ENCODE results near the gene MTG2.
A peak's percentile ranks its signal among the peaks of the same experiment; 100 is the strongest.

The MTG2 gene

DNA sequence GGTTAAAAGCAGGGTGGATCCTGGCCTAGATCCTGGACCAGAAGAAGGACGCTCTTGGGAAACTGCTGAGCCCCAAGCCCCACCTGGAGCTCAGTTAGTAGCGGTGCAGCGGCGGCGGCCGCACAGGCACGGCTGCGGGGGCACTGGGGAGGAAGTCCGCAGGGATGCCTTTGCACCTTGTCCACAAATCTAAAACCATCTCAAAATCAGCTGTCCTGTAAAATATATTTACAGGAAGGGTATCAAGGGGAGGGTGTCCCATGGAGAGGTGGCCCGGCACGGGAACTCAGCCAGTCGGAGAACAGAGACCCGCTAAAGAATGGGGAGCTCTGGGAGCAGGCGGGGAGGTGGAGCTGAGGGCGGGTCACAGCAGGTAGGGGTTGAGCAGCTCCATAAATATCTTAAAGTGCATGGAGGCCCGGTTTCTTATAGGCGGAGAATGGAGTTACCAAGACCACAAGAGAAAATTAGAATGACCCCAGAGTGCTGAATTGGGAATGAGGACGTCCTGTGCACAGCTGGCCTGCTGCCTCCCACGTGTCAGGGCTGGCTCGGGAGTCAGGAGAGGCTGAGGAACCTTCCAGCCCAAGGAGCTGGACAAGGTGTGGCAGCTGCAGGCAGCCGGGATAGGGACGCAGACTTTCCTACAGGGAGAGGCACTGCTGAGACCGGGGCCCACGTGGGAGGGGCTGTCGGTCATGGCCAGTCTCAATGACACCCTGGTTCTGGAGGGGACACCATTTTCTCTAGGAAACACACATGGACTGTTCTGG is 8.0 kb downstream of the MTG2 start:
- Histone ChIP-seq H2AFZ (ENCODE audit: low read depth, low read length) (no peak overlapping the region), H2AK5ac (ENCODE audit: low read length, severe bottlenecking) (no peak overlapping the region), H3K23ac (ENCODE audit: low read length in 2 of 2) (no peak overlapping the region), H4K8ac (ENCODE audit: low read length) (no peak overlapping the region), H3K14ac (ENCODE audit: low read length in 2 of 2) (no peak overlapping the region), H3K9ac (ENCODE audit: low read length) (no peak overlapping the region), H3K79me1 (replicated peaks; ENCODE audit: low read length, poor library complexity, severe bottlenecking) (peaks cover 36% of the 10 kb centered on the region), H3K27me3 (ENCODE audit: control insufficient read depth in 1 of 2, insufficient read depth in 1 of 2, low read length in 2 of 2) (no peaks in the 10 kb centered on the region), H4K91ac (ENCODE audit: low read length) (no peak overlapping the region), H3K4me3 (ENCODE audit: insufficient read depth in 1 of 2, low read depth in 1 of 2, low read length in 2 of 2) (peak overlapping the region in 1 of 2 experiments; percentile 1), H2BK12ac (ENCODE audit: low read length in 2 of 2) (no peak overlapping the region), H3K4me2 (ENCODE audit: low read length, poor library complexity, severe bottlenecking) (no peak overlapping the region), H2BK5ac (ENCODE audit: low read depth, low read length, poor library complexity, severe bottlenecking) (no peak overlapping the region), H3K9me3 (ENCODE audit: control insufficient read depth, low read length) (no peaks in the 10 kb centered on the region), H3K27ac (ENCODE audit: low read length, poor library complexity, severe bottlenecking) (no peak overlapping the region), H3K18ac (ENCODE audit: low read depth in 1 of 2, low read length in 2 of 2) (no peak overlapping the region), H2BK15ac (ENCODE audit: low read depth, poor library complexity, severe bottlenecking) (no peak overlapping the region), H3K36me3 (ENCODE audit: control insufficient read depth in 1 of 2, insufficient read depth in 2 of 2, low read depth in 1 of 2, low read length in 2 of 2) (peaks cover 31 to 38% of the 10 kb centered on the region in 2 experiments), H3K4me1 (ENCODE audit: control insufficient read depth, insufficient read depth, low read depth, low read length) (peaks cover 8% of the 10 kb centered on the region), H2BK120ac (ENCODE audit: low read depth, low read length) (no peak overlapping the region), H3K4ac (ENCODE audit: low read depth in 1 of 2, low read length in 2 of 2) (no peak overlapping the region)
- 89% methylated on average over 23 of the region's 25 CpGs for WGBS
- no peak for DNase-seq

DNA sequence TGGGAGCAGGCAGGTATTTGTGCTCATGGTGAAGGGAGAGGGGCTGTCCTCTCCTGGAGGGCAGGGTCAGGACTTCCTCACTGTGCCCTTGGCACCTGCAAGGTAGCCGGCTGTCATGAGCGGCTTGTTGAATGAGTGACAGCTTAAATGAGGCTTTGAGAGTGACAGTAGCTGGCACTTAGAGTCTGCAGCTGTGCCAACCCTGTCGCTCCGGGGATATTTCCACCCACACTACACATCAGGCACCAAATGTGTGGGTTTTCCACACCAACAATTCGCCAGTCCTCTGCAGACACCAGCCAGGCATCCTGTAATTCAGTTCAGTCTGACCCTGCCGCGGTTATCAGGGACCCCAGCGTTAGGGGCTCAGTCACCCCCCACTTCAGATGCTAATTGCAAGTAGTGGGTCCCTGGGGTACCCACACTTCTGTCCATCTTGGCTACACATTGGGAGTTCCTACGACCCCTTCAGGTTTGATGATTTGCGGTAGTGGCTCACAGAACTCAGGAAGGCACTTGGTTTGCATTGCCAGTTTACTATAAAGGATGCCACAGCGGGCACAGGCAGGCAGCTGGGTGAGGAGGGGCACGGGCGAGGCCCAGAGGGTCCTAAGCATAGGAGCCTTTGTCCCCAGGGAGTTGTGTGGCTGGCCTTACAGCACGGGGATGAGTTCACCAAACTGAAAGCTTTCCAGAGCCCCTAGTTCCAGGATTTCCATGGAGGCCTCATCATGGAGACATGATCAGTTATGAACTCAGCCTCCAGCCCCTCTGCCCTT is 9.1 kb downstream of the MTG2 start:
- H3K4me2 ChIP-seq (ENCODE audit: low read length, poor library complexity, severe bottlenecking): no peak overlapping the region

DNA sequence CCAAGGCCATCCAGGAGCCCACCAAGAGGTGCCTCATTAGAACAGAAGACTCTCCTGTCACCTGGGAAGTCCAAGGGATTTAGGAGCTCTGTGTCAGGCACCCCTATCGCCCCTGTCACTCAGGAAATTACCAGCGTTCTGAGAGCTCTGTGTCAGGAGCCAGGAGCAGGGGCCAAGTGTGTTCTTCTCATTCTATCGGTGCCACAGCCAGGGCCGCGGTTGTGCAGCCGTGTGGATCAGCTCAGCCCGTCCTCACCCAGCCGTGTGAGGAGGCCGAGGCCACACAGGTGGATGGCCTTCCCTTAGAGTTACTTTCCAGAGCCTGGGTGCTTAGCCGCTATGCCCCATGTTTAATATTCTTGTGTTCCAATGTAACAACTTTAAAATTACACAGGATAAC is 9.8 kb downstream of the MTG2 start:
- Histone ChIP-seq H3K27ac (ENCODE audit: low read length, poor library complexity, severe bottlenecking) (no peak overlapping the region), H3K4me1 (ENCODE audit: control insufficient read depth, insufficient read depth, low read depth, low read length) (peaks cover 6% of the 10 kb centered on the region), H3K4me3 (ENCODE audit: insufficient read depth in 1 of 2, low read depth in 1 of 2, low read length in 2 of 2) (no peak overlapping the region), H3K36me3 (ENCODE audit: control insufficient read depth in 1 of 2, insufficient read depth in 2 of 2, low read depth in 1 of 2, low read length in 2 of 2) (peaks cover 38 to 47% of the 10 kb centered on the region in 2 experiments), H2BK15ac (ENCODE audit: low read depth, poor library complexity, severe bottlenecking) (no peak overlapping the region), H3K23ac (ENCODE audit: low read length in 2 of 2) (no peak overlapping the region), H2BK12ac (ENCODE audit: low read length in 2 of 2) (no peak overlapping the region), H3K4me2 (ENCODE audit: low read length, poor library complexity, severe bottlenecking) (no peak overlapping the region), H3K79me1 (replicated peaks; ENCODE audit: low read length, poor library complexity, severe bottlenecking) (peaks cover 35% of the 10 kb centered on the region), H3K27me3 (ENCODE audit: control insufficient read depth in 1 of 2, insufficient read depth in 1 of 2, low read length in 2 of 2) (no peaks in the 10 kb centered on the region), H3K9me3 (ENCODE audit: control insufficient read depth, low read length) (no peaks in the 10 kb centered on the region), H3K14ac (ENCODE audit: low read length in 2 of 2) (no peak overlapping the region), H2AK5ac (ENCODE audit: low read length, severe bottlenecking) (no peak overlapping the region), H3K18ac (ENCODE audit: low read depth in 1 of 2, low read length in 2 of 2) (no peak overlapping the region), H3K4ac (ENCODE audit: low read depth in 1 of 2, low read length in 2 of 2) (no peak overlapping the region), H3K9ac (ENCODE audit: low read length) (no peak overlapping the region), H4K91ac (ENCODE audit: low read length) (no peak overlapping the region), H2AFZ (ENCODE audit: low read depth, low read length) (no peak overlapping the region), H4K8ac (ENCODE audit: low read length) (no peak overlapping the region), H2BK120ac (ENCODE audit: low read depth, low read length) (no peak overlapping the region), H2BK5ac (ENCODE audit: low read depth, low read length, poor library complexity, severe bottlenecking) (no peak overlapping the region)
- WGBS: 92% methylated on average over 9 of the region's 10 CpGs
- no peak for DNase-seq

More for the DNA sequence above, 9.1 kb downstream of the MTG2 start:
- no peak overlapping the region for H4K91ac ChIP-seq (ENCODE audit: low read length)
- no peak overlapping the region for H3K9ac ChIP-seq (ENCODE audit: low read length)
- no peaks in the 10 kb centered on the region for H3K9me3 ChIP-seq (ENCODE audit: control insufficient read depth, low read length)
- no peak overlapping the region for H3K18ac ChIP-seq (ENCODE audit: low read depth in 1 of 2, low read length in 2 of 2)
- H2BK120ac ChIP-seq (ENCODE audit: low read depth, low read length): no peak overlapping the region
- peaks cover 6% of the 10 kb centered on the region for H3K4me1 ChIP-seq (ENCODE audit: control insufficient read depth, insufficient read depth, low read depth, low read length)
- H3K4me3 ChIP-seq (ENCODE audit: insufficient read depth in 1 of 2, low read depth in 1 of 2, low read length in 2 of 2): no peak overlapping the region
- H2AFZ ChIP-seq (ENCODE audit: low read depth, low read length): no peak overlapping the region
- no peak overlapping the region for H3K27ac ChIP-seq (ENCODE audit: low read length, poor library complexity, severe bottlenecking)
- DNase-seq: no peak
- no peak overlapping the region for H2BK5ac ChIP-seq (ENCODE audit: low read depth, low read length, poor library complexity, severe bottlenecking)
- 93% methylated on average over 14 of the region's 14 CpGs for WGBS
- no peak overlapping the region for H3K23ac ChIP-seq (ENCODE audit: low read length in 2 of 2)
- H3K79me1 ChIP-seq (replicated peaks; ENCODE audit: low read length, poor library complexity, severe bottlenecking): peaks cover 35% of the 10 kb centered on the region
- no peak overlapping the region for H4K8ac ChIP-seq (ENCODE audit: low read length)
- H3K36me3 ChIP-seq (ENCODE audit: control insufficient read depth in 1 of 2, insufficient read depth in 2 of 2, low read depth in 1 of 2, low read length in 2 of 2): peaks cover 37 to 42% of the 10 kb centered on the region in 2 experiments
- no peak overlapping the region for H3K4ac ChIP-seq (ENCODE audit: low read depth in 1 of 2, low read length in 2 of 2)
- no peaks in the 10 kb centered on the region for H3K27me3 ChIP-seq (ENCODE audit: control insufficient read depth in 1 of 2, insufficient read depth in 1 of 2, low read length in 2 of 2)
- H2AK5ac ChIP-seq (ENCODE audit: low read length, severe bottlenecking): no peak overlapping the region
- no peak overlapping the region for H2BK12ac ChIP-seq (ENCODE audit: low read length in 2 of 2)
- no peak overlapping the region for H2BK15ac ChIP-seq (ENCODE audit: low read depth, poor library complexity, severe bottlenecking)
- H3K14ac ChIP-seq (ENCODE audit: low read length in 2 of 2): no peak overlapping the region
